Measurements from ENCODE around the gene FBXO41.

Gene FBXO41

DNA sequence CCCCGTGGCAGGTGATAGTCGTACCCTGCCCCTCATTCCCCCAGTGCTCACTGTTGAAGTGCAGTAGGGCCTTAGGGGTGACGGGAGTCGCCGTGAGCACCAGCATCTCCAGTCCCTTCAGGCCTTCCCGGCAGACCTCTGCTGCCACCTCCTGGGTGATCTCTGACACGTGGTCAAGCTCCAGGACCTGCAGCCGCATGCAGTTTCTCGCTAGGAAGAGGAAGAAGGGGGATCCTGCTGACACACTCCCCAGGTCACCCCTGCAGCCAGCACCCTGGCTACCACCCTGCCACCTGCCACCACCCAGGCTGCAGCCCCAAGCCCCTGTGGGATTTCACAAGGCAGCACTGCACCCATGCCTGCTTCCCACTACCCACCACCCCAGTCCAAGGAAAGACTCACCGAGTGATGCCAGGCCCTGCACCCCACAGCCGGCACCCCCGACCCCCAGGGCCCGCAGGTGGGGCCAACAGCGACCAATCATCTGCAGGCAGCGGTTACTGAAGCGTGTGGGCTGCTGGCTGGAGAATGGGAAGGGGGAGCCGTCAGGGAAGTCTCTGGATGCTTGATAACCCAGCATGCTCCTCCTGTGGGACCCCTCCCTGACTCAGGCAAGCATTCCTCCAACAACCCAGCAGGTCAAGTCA, 23.8 kb downstream of the FBXO41 start:
- no peak for FAIRE-seq

DNA sequence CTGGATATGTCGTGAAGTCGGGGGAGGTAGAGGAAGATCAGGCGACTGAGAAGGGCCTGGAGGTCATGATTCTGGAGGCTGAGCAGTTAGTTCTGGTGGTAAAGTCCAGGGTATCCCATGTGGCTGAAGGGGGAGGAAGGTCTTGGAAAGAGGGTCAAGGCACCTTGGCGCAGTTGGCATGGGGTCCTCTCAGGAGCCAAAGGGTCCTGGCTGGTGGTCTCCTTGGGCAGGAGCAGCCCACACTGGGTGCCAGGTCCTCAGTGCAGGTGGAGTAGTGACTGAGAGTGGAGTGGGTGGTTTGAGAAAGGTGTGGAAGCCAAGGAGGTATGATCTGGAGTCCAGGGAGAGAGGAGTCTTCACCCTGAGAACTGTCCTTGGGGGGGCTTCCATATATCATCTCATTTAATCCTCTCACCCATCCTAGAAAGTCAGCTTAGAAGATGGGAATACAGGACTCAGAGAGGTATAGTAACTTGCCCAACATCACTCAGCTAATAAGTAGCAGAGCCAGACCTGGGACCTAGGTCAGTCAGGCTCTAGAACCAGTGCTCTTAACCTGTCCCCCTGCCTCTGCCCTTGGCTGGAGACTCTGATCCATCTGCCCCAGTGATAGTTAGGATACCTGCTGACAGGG, 24.5 kb downstream of the FBXO41 start:
- FAIRE-seq = no peak

GRCh38 chr2:73259276-73259675, 25.0 kb downstream of the FBXO41 start:
- FAIRE-seq = no peak

DNA sequence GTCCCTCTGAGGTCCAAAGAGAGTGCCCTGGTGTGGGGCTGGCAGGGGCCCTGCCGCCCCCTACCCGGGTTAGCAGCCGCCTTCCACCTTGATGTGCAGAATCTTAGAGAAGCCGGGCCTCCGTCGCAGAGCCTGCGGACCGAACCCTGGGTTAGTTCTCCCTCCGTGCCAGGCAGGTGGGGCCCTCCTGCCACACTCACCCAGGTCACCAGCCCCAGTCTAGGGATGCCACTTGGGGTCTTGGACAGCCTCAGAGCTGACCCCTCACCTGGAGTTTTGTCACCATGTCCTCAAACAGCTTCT, 25.4 kb downstream of the FBXO41 start:
- FAIRE-seq = no peak

GRCh38 chr2:73258186-73258912, 25.9 kb downstream of the FBXO41 start:
- no peak for FAIRE-seq

DNA sequence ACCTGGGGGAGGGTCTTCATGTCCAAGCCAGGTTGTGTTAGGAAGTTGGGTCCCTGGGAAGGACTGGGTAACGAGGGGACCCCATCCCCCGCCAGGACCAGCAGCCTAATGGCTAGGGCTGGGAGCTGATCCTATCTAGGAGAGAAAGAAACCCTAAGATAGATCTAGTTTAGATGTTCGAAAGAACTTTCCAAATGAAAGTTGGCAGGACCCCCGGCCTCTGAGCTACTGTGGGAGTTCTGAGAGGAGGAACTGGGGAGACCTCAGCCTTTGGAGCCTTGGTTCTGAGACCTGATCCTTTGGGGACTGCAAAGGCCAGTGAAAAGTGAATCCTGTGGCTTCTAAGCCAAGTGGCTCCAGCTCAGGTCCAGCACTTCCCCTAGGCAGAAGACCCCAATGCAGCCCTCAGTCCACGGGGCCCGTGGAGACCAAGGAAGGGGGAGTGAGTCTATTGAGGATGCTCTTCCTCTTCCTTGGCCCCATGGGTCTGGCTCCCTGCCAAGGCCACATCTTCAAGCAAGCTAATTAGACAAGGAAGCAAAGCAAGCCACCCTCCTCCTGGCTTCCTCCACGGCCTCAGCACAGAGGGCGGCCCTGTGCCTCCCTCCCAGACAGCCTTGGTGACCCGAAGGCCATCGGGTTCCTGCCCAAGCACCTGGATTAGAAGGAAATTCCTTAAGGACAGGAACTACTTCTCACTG, 26.7 kb downstream of the FBXO41 start:
- no peak for FAIRE-seq

DNA sequence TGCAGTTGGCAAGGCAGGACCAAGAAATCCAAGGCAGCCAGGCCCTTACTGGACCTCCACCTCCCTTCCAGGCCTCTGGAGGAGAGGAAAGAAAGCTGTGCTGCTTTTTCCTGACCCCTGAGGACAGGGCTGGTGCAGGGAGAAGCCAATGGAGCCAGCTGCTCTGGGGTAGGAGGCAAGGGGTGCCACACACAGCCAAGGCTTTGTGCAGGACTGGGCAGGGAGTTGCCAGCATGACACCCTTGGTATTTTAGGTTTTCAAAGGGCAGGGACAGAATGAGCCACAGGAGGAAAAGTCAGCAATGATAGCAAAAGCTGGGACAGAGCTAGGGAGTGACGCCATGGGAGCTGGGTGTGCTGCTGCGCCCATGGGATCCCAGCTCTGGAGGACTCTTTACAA, 27.3 kb downstream of the FBXO41 start:
- no peak for FAIRE-seq

DNA sequence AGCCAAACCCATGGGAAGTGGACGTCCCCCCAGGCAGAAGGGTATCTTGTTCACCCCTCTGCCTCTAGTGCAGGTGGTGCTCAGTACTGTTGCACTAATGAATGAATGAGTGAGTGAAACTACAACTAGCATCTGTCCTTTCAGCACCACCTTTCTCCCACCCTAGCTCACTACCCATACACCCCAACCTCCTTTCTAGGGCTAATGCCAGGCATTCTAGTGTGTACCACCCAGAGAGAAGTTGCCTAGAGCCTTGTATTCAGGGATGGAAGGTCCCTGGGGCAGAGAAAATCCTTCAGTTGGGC, 27.7 kb downstream of the FBXO41 start:
- FAIRE-seq = no peak

- no peak for FAIRE-seq
These were observed 28.2 kb downstream of the FBXO41 start for GRCh38 chr2:73255907-73256617.

DNA sequence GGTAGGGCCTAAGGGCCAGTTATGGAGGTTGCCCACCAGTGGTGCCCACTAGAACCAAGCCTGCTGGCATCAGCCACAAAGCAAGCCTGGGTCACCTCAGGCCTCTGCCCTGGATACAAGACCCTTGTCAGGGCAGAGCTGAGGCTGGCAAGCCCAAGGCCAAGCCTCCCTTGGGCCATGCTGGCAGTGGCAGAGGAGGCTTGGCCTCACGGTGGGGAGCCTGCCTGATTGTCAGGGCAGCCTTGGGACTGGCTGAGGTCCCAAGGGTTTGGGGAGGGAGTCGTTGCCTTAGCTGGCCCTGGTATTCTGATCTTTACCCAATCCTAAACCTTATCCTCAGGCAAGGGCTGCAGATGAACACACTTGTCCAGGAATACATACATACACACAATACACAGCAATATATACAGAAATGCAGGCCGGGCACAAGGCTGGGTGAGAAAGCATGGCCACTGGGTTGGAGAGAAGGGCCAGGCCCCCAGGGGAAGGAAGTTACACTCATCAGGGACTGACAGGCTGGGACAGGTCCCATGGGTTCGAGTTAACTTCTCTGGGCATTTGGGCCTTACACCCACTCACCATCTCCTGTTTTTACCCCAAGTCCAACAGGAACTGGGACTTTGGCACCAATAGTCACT, 29.2 kb downstream of the FBXO41 start:
- FAIRE-seq = no peak

GRCh38 chr2:73254343-73255006, 29.8 kb downstream of the FBXO41 start:
- no peak for FAIRE-seq

DNA sequence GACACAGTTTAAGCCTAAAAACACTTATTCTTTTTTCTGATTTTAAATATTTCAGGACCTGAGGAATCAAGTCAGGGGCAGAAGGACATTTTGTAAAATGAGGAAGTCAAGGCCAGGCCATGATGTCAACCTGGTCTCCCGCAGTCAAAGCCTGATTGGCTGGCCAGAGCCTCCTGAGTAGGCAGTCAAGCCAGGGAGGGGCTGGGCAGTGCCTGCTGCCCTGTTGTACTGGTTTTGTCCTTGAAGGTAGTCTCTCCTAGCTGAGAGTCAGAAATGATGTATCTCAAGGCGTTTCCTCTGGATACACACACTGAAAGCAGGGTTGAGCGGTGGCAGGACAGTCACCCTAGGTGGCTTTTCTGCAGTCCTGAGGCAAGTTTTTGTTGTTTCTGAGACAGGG, 30.4 kb downstream of the FBXO41 start:
- FAIRE-seq = no peak

DNA sequence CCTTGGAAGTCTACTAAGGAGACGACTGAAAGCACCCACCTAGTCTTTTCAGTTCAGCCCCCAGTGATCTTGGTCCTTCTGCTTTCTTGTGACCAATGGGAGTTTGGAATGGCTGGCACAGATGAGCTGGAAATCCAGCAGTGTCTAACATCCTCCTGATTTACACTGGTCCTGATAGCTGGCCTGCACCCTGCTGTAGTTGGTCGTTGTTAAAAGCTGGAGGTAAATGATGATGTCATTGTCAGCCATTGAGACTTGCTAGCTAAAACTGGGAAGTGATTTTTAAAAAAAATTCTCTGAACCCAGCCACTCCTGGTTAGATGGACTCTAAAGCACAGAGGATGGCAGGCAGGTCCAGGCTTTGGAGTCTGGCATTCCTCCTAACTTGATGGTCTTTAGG, 30.9 kb downstream of the FBXO41 start:
- no peak for FAIRE-seq

DNA sequence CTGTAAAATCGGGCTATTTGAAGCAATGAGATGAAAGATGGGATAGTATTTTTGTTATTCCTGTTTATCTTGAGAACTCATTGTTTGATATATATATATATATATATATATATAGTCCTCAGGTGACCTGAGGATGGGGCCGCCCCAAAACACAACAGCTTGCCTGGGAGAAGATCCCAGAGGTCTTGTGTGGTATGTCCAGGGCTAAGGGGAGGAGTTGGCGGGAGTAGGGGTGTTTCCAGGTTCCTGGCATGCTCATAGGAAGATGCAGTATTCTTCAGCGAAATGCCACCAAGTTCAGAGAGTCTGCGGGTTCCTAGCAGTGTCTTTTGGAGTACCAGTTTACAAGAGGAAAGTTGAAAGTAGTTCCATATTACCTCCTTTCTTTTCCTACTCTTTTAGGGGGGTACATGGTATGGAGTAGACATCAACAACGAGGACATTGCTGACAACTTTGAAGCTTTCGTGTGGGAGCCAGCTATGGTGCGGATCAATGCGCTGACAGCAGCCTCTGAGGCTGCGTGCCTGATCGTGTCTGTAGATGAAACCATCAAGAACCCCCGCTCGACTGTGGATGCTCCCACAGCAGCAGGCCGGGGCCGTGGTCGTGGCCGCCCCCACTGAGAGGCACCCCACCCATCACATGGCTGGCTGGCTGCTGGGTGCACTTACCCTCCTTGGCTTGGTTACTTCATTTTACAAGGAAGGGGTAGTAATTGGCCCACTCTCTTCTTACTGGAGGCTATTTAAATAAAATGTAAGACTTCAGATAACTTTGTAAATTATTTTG, 31.8 kb downstream of the FBXO41 start:
- no peak for FAIRE-seq

GRCh38 chr2:73250872-73251846, 33.1 kb downstream of the FBXO41 start:
- no peak for FAIRE-seq

GRCh38 chr2:73249636-73250035, 34.6 kb downstream of the FBXO41 start:
- no peak for FAIRE-seq

DNA sequence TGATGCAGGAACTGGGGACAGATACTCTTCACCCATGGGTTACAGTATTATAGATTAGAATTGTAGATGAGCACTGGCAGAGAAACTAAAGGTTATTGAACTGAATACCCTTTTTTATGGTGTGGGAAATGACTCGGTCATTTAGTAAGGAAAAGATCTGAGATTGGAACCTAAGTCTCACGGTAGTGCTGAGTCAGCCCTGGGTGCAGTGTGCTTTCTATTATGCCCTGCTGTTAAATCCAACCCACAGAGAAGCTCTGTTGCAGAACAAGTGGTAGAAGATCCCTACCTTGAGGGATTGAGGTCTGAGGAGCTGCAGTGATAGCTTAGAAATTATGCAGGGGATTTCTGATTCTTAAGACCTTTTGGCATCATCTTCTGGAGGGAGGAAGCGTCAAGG, 37.4 kb downstream of the FBXO41 start:
- FAIRE-seq = no peak

GRCh38 chr2:73244580-73244979, 39.7 kb downstream of the FBXO41 start:
- FAIRE-seq = no peak

DNA sequence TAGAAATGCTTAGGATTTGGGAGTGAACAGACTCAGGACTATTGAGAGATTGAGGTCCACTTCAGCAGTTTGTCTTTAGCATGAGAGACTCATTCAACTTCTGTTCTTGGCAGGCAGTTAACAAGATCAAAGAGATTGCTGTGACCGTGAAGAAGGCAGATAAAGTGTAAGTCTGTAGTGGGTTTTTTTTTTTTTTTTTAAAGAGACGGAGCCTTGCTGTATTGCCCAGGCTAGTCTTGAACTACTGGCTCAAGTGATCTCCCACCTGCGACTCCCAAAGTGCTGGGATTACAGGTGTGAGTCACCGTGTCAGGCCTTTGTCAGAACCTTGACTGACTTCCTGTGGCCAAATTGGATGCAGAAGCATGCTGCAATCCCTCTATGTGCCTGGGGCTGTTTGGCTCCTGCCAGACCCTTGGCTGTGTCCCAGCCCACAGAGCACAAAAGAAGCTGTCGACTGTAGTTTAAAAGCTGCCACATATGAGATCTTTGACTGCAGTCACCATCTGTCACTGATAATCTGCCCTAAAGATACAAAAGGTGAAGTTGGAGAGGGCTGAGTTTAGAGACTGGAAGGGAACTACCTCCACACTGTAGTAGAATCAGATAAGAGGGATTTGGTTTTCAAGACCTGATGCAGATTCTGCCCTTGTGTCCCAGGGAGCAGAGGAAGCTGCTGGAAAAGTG, 40.3 kb downstream of the FBXO41 start:
- FAIRE-seq = no peak

GRCh38 chr2:73239776-73240175, 44.5 kb downstream of the FBXO41 start:
- FAIRE-seq = no peak

Data from colon (tissue), 2 donors.